ENCODE results near the gene PATE1. TPM values are rescaled to one million over a fixed set of nuclear protein-coding genes. Genes with fewer than 3 reads are reported as not detected.

PATE1 gene
- total RNA-seq, 4 donors from 2014 or later, result not detected

DNA sequence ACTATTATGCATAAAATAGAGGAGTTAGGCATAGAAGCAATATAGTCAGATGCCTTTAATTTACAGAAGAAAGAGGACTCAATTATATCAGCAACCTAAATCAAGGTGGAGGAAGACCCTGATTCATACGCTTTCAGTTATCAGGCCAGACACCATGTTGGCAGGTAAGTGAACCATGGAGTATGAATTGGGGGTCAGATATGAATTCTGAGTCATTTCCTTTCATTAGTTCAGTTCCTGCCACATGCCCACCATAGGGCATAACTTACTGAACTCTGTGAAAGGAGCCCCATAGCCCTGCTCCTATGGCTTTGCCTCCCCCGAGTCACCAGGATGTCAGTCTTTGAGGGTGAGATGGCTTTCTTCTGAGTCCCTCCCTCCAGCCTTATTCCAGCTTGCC is 17.4 kb downstream of the PATE1 start:
- H3K27me3 ChIP-seq, result no peaks in the 10 kb centered on the region
- H3K4me3 ChIP-seq, result no peak overlapping the region
- DNase-seq (ENCODE audit: low spot score in 2 of 2), result no peak
- no peak overlapping the region for H3K27ac ChIP-seq
- no peaks in the 10 kb centered on the region for H3K4me1 ChIP-seq
- no peaks in the 10 kb centered on the region for H3K36me3 ChIP-seq
- no peaks in the 10 kb centered on the region for H3K9me3 ChIP-seq
- 84 to 89% methylated on average over 2 of the region's 2 CpGs for WGBS, 2 donors
- TF ChIP-seq, protein P1, sequence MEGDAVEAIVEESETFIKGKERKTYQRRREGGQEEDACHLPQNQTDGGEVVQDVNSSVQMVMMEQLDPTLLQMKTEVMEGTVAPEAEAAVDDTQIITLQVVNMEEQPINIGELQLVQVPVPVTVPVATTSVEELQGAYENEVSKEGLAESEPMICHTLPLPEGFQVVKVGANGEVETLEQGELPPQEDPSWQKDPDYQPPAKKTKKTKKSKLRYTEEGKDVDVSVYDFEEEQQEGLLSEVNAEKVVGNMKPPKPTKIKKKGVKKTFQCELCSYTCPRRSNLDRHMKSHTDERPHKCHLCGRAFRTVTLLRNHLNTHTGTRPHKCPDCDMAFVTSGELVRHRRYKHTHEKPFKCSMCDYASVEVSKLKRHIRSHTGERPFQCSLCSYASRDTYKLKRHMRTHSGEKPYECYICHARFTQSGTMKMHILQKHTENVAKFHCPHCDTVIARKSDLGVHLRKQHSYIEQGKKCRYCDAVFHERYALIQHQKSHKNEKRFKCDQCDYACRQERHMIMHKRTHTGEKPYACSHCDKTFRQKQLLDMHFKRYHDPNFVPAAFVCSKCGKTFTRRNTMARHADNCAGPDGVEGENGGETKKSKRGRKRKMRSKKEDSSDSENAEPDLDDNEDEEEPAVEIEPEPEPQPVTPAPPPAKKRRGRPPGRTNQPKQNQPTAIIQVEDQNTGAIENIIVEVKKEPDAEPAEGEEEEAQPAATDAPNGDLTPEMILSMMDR (IDR thresholded peaks at IDR 0.05), result no peak
- TF ChIP-seq POLR2A (IDR thresholded peaks at IDR 0.05) (no peak), EP300 (IDR thresholded peaks at IDR 0.05) (no peak)

DNA sequence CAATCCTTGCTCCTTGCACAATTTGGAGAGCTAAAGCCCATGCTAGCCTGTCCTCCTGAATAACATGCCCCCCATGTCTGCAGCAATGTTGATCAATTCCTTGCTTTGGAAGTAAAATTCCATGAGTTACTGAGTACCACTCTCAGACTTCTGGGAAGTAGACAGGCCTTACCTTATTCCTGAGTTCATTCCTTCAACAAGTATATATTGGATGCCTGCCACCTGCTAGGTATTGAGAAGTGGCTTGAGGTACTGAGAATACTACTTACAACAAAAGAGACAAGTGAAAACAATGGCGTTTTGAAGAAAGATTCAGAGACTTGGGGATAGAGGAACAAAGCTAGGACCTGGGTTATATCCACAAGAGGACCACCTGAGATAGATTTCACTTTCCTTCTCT is 20.2 kb downstream of the PATE1 start:
- Histone ChIP-seq H3K4me1 (no peaks in the 10 kb centered on the region), H3K4me3 (no peak overlapping the region), H3K9me3 (no peaks in the 10 kb centered on the region), H3K27me3 (no peaks in the 10 kb centered on the region), H3K27ac (no peak overlapping the region), H3K36me3 (no peaks in the 10 kb centered on the region)
- no peak for DNase-seq (ENCODE audit: low spot score in 2 of 2)
- 72 to 90% methylated on average over 1 of the region's 1 CpG for WGBS, 2 donors
- no peak for TF ChIP-seq EP300 (IDR thresholded peaks at IDR 0.05)
- no peak for TF ChIP-seq POLR2A (IDR thresholded peaks at IDR 0.05)
- TF ChIP-seq, protein P1 (IDR thresholded peaks at IDR 0.05), result no peak

DNA sequence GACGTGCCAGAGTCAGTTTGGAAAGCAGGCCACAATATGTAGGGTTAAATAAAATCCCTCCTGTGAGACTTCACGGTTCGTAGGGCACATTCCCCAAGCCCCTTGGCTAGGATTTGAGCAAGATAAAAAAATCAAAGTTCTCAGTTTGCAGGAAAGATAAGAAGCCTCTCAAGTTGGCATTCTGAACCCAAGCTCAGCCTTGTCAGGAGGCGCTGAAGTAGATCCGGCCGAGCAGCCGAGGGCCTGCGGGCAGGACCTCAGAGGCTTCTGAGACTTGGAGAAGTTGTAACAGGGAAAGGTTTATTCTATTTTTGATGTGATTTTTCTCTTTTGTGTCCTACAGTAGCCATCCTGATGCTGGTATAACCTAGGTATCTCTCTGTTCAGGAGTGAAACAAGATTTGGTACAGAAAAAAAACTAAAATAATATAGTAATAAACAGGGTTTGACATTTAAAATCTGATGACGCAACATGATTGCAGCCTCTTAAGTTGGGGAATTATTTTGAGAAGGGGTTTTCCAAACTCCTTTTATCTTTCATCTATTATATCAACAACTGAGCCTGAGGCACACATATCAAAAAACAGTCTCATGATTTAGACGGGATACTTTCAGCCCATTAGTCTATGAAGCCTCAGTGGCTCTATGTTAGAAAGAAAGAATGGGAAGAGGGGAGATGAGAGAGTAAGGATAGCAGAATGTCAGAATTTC is 22.4 kb downstream of the PATE1 start:
- H3K36me3 ChIP-seq, result no peaks in the 10 kb centered on the region
- no peaks in the 10 kb centered on the region for H3K4me1 ChIP-seq
- no peaks in the 10 kb centered on the region for H3K9me3 ChIP-seq
- H3K27me3 ChIP-seq, result no peaks in the 10 kb centered on the region
- H3K4me3 ChIP-seq, result no peak overlapping the region
- no peak for TF ChIP-seq POLR2A (IDR thresholded peaks at IDR 0.05)
- TF ChIP-seq, protein P1 (IDR thresholded peaks at IDR 0.05), result no peak
- no peak for TF ChIP-seq EP300 (IDR thresholded peaks at IDR 0.05)
- no peak overlapping the region for H3K27ac ChIP-seq
- no peak for DNase-seq (ENCODE audit: low spot score in 2 of 2)
- 41 to 51% methylated on average over 10 of the region's 10 CpGs for WGBS, 2 donors

DNA sequence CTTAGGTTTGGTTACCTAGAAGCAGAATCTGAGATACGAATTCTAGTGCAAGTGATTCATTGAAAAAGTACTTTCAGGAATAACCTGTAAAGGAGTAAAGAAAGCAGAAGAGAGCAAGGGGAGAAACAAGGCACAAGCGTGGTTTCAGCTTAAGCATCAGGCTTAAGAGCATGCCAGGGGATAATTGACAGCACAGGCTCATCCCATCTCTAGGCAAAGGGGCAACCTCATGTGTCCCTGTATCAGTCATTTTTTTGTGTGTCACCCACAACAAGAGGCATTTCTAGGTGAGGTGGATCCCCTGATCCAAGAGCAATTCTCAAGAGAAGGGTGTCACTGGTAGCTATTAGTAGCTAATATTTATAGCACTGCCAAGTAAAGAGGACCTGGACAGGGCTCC is 24.5 kb downstream of the PATE1 start:
- no peak overlapping the region for H3K4me3 ChIP-seq
- TF ChIP-seq EP300 (IDR thresholded peaks at IDR 0.05), result no peak
- TF ChIP-seq, protein P1 (IDR thresholded peaks at IDR 0.05), result no peak
- TF ChIP-seq POLR2A (IDR thresholded peaks at IDR 0.05), result no peak
- no peaks in the 10 kb centered on the region for H3K36me3 ChIP-seq
- H3K27ac ChIP-seq, result no peak overlapping the region
- H3K4me1 ChIP-seq, result no peaks in the 10 kb centered on the region
- 78 to 88% methylated on average over 2 of the region's 2 CpGs for WGBS, 2 donors
- no peak for DNase-seq (ENCODE audit: low spot score in 2 of 2)
- no peaks in the 10 kb centered on the region for H3K27me3 ChIP-seq
- H3K9me3 ChIP-seq, result no peaks in the 10 kb centered on the region

DNA sequence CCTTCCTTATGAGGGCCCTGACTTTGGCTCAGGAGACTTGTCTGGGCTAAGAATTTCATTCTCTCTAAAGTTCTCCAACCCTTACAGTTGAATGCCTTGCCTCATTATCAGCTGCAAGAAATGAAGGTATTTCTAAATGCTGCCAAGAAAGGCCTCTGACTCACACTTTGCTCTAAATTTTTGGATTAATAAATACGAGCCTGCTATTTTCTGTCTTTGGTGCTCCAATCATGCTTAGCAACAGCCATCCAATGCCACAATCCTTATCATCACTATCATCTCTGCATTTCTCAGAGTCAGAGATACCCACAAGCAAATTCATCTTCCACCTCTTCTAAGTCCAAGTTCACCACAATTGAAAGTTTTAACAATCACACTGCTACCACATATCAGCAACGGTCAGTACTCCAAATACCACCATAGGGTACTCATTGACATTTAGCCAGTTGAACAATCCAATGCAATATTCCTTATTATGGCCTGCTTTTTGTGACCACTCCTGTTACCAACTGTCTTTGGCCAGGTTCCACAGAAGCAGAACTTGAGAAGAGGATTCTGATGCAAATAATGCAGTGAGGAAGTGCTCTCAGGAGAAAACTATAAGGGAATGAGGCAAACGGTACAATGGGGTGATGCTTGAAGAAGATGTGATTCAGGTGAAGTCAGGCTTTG is 26.9 kb downstream of the PATE1 start:
- Histone ChIP-seq H3K9me3 (no peaks in the 10 kb centered on the region), H3K27me3 (no peaks in the 10 kb centered on the region), H3K4me1 (no peaks in the 10 kb centered on the region), H3K36me3 (no peaks in the 10 kb centered on the region), H3K27ac (no peak overlapping the region), H3K4me3 (no peak overlapping the region)
- WGBS, 2 donors, result 60 to 69% methylated on average over 3 of the region's 3 CpGs
- TF ChIP-seq EP300 (IDR thresholded peaks at IDR 0.05), result no peak
- no peak for TF ChIP-seq POLR2A (IDR thresholded peaks at IDR 0.05)
- TF ChIP-seq, protein P1 (IDR thresholded peaks at IDR 0.05), result no peak
- DNase-seq (ENCODE audit: low spot score in 2 of 2), result no peak
